ENCODE measurements around the gene UBE2QL1.

Gene UBE2QL1

GRCh38 chr5:6427694-6428093 is 21.0 kb upstream of the UBE2QL1 start:
- DNase-seq, result no peak

- peak in 3 of 58 donors; percentile 18 to 29 (median 23) for DNase-seq
These were observed 18.1 kb upstream of the UBE2QL1 start for GRCh38 chr5:6430418-6431028.

- no peak for DNase-seq
These were observed 17.2 kb upstream of the UBE2QL1 start for GRCh38 chr5:6431214-6432195.

- no peak for DNase-seq
These were observed 16.5 kb upstream of the UBE2QL1 start for GRCh38 chr5:6432206-6432605.

GRCh38 chr5:6434731-6435130 is 13.9 kb upstream of the UBE2QL1 start:
- DNase-seq, result no peak

- DNase-seq, result no peak
These were observed 13.3 kb upstream of the UBE2QL1 start for GRCh38 chr5:6435356-6435755.

GRCh38 chr5:6436715-6437331 is 11.8 kb upstream of the UBE2QL1 start:
- DNase-seq, result no peak

GRCh38 chr5:6439588-6440550 is 8.8 kb upstream of the UBE2QL1 start:
- DNase-seq, result no peak

- no peak for DNase-seq
These were observed 6.3 kb upstream of the UBE2QL1 start for GRCh38 chr5:6442333-6442732.

- DNase-seq, result no peak
These were observed 5.3 kb upstream of the UBE2QL1 start for GRCh38 chr5:6443326-6443725.

- DNase-seq, result no peak
These were observed 2.6 kb upstream of the UBE2QL1 start for GRCh38 chr5:6446042-6446441.

- DNase-seq, result no peak
These were observed 1.9 kb upstream of the UBE2QL1 start for GRCh38 chr5:6446626-6447309.

- no peak for DNase-seq
These were observed 1.1 kb upstream of the UBE2QL1 start for GRCh38 chr5:6447384-6448140.

- no peak for DNase-seq
These were observed 543 bp upstream of the UBE2QL1 start for GRCh38 chr5:6448141-6448491.

GRCh38 chr5:6449465-6450158 is 953 bp downstream of the UBE2QL1 start:
- DNase-seq, result no peak

- no peak for DNase-seq
These were observed 1.7 kb downstream of the UBE2QL1 start for GRCh38 chr5:6450319-6450833.

- no peak for DNase-seq
These were observed 4.2 kb downstream of the UBE2QL1 start for GRCh38 chr5:6452622-6453504.

All from anterior cingulate cortex (tissue), 58 donors.